CD4-positive, alpha-beta T cell (primary cell): ENCODE measurements around the gene SLC24A3. TPM values are rescaled to one million over a fixed set of nuclear protein-coding genes. Genes with fewer than 3 reads are reported as not detected.

ENCODE experiments used
- ATAC-seq: fragments of 200-7000 bp; cut with Tn5 transposase; one replicate; pipeline ENCODE4 v1.10.0; 2022; ENCODE audit warnings: mild to moderate bottlenecking; ENCODE audit not compliant: poor library complexity
- CTCF ChIA-PET: fragments of 350-600 bp; sonication (Branson Sonifier 250); formaldehyde crosslinking; loops from one replicate; lab custom pipeline; 2021; ENCODE audit warnings: antibody characterized with exemption, inconsistent platforms; lab: Charles Lee
- POLR2A ChIA-PET: fragments of 350-600 bp; sonication (Branson Sonifier 250); formaldehyde crosslinking; loops from one replicate; lab custom pipeline; 2021; ENCODE audit warnings: antibody characterized with exemption, inconsistent platforms; lab: Charles Lee
- DNase-seq, 14 experiments: peaks; one replicate each; pipeline ENCODE4 v3.0.0-alpha.2; 2013 to 2020; ENCODE audit warnings: mixed read lengths in 2 of 14
- H3K27ac ChIP-seq, 2 donors: one replicate each; pipeline versions ENCODE4 v1.5.1 to v1.7.0; 2013; ENCODE audit warnings: low read length in 2 of 2, low read depth in 1 of 2, mild to moderate bottlenecking in 1 of 2
- H3K27me3 ChIP-seq, 2 experiments: 1 replicate in 1 of 2; 2 replicates in 1 of 2; pipeline versions ENCODE4 v1.6.1 to v1.7.0; 2013; ENCODE audit warnings: low read length in 2 of 2, control low read depth in 1 of 2, mild to moderate bottlenecking in 1 of 2, moderate library complexity in 1 of 2; ENCODE audit not compliant: insufficient read depth in 2 of 2, control insufficient read depth in 1 of 2
- H3K36me3 ChIP-seq: one replicate; pipeline ENCODE4 v1.6.1; 2013; ENCODE audit warnings: low read length, control low read depth; ENCODE audit not compliant: insufficient read depth
- H3K4me1 ChIP-seq: one replicate; pipeline ENCODE4 v1.6.1; 2013; ENCODE audit warnings: low read length, control low read depth; ENCODE audit not compliant: insufficient read depth
- H3K4me3 ChIP-seq: one replicate; pipeline ENCODE4 v1.5.1; 2013; ENCODE audit warnings: mild to moderate bottlenecking, low read length, moderate library complexity
- H3K9me3 ChIP-seq, 2 experiments: 1 replicate in 1 of 2; 2 replicates in 1 of 2; pipeline versions ENCODE4 v1.6.1 to v1.7.0; 2013; ENCODE audit warnings: low read length in 2 of 2, mild to moderate bottlenecking in 2 of 2, control low read depth in 1 of 2, moderate library complexity in 1 of 2; ENCODE audit not compliant: control insufficient read depth in 1 of 2, insufficient read depth in 1 of 2
- H3K27ac Mint-ChIP-seq: one replicate; pipeline ENCODE4 v1.8.0; 2020; ENCODE audit warnings: mixed read lengths
- H3K27me3 Mint-ChIP-seq: one replicate; pipeline ENCODE4 v1.8.0; 2021; ENCODE audit warnings: mixed read lengths
- H3K36me3 Mint-ChIP-seq: one replicate; pipeline ENCODE4 v1.8.0; 2021; ENCODE audit warnings: low read depth, mixed read lengths
- H3K4me1 Mint-ChIP-seq: one replicate; pipeline ENCODE4 v1.8.0; 2021; ENCODE audit warnings: low read depth, mixed read lengths
- H3K4me3 Mint-ChIP-seq: one replicate; pipeline ENCODE4 v1.8.0; 2020; ENCODE audit warnings: mild to moderate bottlenecking, mixed read lengths
- H3K9me3 Mint-ChIP-seq: one replicate; pipeline ENCODE4 v1.8.0; 2020; ENCODE audit warnings: mixed read lengths
- CTCF ChIP-seq: fragments of 200-600 bp; IDR thresholded peaks from one replicate; pipeline ENCODE4 v1.8.0; 2022; ENCODE audit warnings: antibody characterized with exemption, mild to moderate bottlenecking
- intact Hi-C, 2 experiments: fragments of 100-400 bp; cut with DNase I in 1 of 2; cut with micrococcal nuclease in 1 of 2; formaldehyde crosslinking; loops; one replicate each; pipeline versions ENCODE4 v1.15.1 to v1.9.0; 2023 to 2025; cut with DNase I, micrococcal nuclease
- total RNA-seq, 174 experiments: library from RNA in 2 of 174; stranded (reverse) in 2 of 174; gene quantifications; one replicate each; pipeline ENCODE4 v1.2.3 and lab custom pipeline; 2021 to 2026

The SLC24A3 gene
- total RNA-seq, 2 experiments from 2014 or later: not detected

- no peak overlapping the region for H3K27ac ChIP-seq
- H3K27me3 ChIP-seq: no peaks in the 10 kb centered on the region
- intact Hi-C loops: no loop called here
- H3K9me3 ChIP-seq: no peaks in the 10 kb centered on the region
- H3K36me3 Mint-ChIP-seq: no peaks in the 10 kb centered on the region
- ChIA-PET POLR2A (no interaction called here), CTCF (no interaction called here)
- no peak for TF ChIP-seq CTCF
- no peaks in the 10 kb centered on the region for H3K36me3 ChIP-seq
- no peak for DNase-seq
- no peak overlapping the region for H3K27ac Mint-ChIP-seq
- H3K27me3 Mint-ChIP-seq: no peaks in the 10 kb centered on the region
- H3K4me3 Mint-ChIP-seq: no peak overlapping the region
- H3K9me3 Mint-ChIP-seq: no peaks in the 10 kb centered on the region
- no peaks in the 10 kb centered on the region for H3K4me1 Mint-ChIP-seq
- H3K4me1 ChIP-seq: no peaks in the 10 kb centered on the region
- ATAC-seq: no peak
- H3K4me3 ChIP-seq: no peak overlapping the region
Observed at GRCh38 chr20:19431906-19432305, 219.5 kb downstream of the SLC24A3 start.

- CTCF ChIA-PET: no interaction called here
- no peak for ATAC-seq
- intact Hi-C loops: no loop called here
- POLR2A ChIA-PET: no interaction called here
- no peak for DNase-seq
- Mint-ChIP-seq H3K4me3 (no peak overlapping the region), H3K4me1 (no peaks in the 10 kb centered on the region), H3K27me3 (no peaks in the 10 kb centered on the region), H3K9me3 (no peaks in the 10 kb centered on the region), H3K36me3 (no peaks in the 10 kb centered on the region), H3K27ac (no peak overlapping the region)
- no peak for TF ChIP-seq CTCF
- Histone ChIP-seq H3K36me3 (no peaks in the 10 kb centered on the region), H3K9me3 (no peaks in the 10 kb centered on the region), H3K4me3 (no peak overlapping the region), H3K4me1 (no peaks in the 10 kb centered on the region), H3K27me3 (no peaks in the 10 kb centered on the region), H3K27ac (no peak overlapping the region)
Observed at GRCh38 chr20:19433371-19434350, 221.2 kb downstream of the SLC24A3 start.

- no peaks in the 10 kb centered on the region for H3K36me3 Mint-ChIP-seq
- Histone ChIP-seq H3K27ac (no peak overlapping the region), H3K27me3 (no peaks in the 10 kb centered on the region), H3K9me3 (no peaks in the 10 kb centered on the region), H3K4me3 (no peak overlapping the region), H3K36me3 (no peaks in the 10 kb centered on the region), H3K4me1 (no peaks in the 10 kb centered on the region)
- POLR2A ChIA-PET: no interaction called here
- ATAC-seq (no peak), DNase-seq (no peak)
- intact Hi-C loops: no loop called here
- H3K4me3 Mint-ChIP-seq: no peak overlapping the region
- H3K27me3 Mint-ChIP-seq: no peaks in the 10 kb centered on the region
- H3K9me3 Mint-ChIP-seq: no peaks in the 10 kb centered on the region
- no peak for TF ChIP-seq CTCF
- CTCF ChIA-PET: no interaction called here
- no peak overlapping the region for H3K27ac Mint-ChIP-seq
- H3K4me1 Mint-ChIP-seq: no peaks in the 10 kb centered on the region
Observed at GRCh38 chr20:19435316-19435715, 222.9 kb downstream of the SLC24A3 start.
